Islet precursor cell (in vitro differentiated cells): ENCODE data around the gene CCP110.

Experiments
- DNase-seq: peaks from one replicate; pipeline ENCODE4 v3.0.0-alpha.2; 2018

The CCP110 gene

DNA sequence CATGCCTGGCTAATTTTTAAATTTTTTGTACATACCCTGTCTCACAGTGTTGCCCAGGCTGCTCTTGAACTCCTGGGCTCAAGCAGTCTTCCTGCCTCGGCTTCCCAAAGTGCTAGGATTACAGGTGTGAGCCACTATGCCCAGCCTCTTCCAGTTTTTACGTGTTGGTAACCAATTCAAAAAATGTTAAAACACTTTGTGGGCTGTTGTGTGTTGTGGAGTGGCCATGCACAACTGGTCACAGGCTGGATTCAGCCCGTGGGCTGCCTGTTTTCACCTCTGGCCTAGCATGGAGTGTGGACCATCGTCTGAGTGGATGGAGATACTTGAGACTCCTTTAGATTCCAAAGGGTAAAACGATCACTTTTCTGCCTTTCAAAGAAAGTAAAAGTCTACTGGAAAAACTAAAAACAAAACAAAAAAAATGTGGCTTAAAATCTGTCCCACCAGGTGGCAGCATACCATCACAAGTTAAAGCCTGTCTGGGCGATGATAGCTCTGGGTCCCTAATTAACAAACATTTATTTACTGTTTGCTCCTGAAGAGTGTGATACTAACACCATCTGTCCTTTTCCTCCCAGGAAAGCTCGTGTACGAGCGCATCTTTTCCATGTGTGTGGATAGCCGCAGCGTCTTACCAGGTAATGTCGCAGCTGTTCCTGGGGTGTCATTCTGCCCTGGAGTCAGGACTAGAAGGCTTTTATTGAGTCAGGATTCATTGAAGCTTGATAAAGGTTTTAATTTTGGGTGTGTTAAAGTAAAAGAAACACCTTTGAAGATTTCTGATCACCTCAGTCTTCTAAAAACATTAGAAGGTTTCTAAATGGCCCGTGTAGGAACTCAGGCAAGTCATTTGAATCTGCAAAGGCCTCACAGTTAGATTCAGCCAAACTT lies 77.6 kb downstream of the CCP110 start:
- no peak for DNase-seq
